COLO668 (cell line): ENCODE results near the gene CCN2.
A peak's percentile ranks its signal among the peaks of the same experiment; 100 is the strongest.

Experiments used
- DNase-seq: peaks from one replicate; lab custom pipeline; 2025; ENCODE audit not compliant: unreplicated experiment; lab: John Stamatoyannopoulos, UW

The CCN2 gene

GRCh38 chr6:131950767-131951575, at the start of gene CCN2:
CCN2 (minus strand) TSS chr6:131951372; CDS start chr6:131951172, 200 bp downstream.
- DNase-seq, result peak; percentile 57

GRCh38 chr6:132000296-132000695, 49.1 kb upstream of the CCN2 start:
- DNase-seq, result no peak

- no peak for DNase-seq
Measured at GRCh38 chr6:131999545-132000146, 48.5 kb upstream of the CCN2 start.

- DNase-seq, result no peak
Measured at GRCh38 chr6:131998255-131998982, 47.2 kb upstream of the CCN2 start.

- peak; percentile 51 for DNase-seq
Measured at GRCh38 chr6:131997429-131998153, 46.4 kb upstream of the CCN2 start.

GRCh38 chr6:131995917-131996316, 44.7 kb upstream of the CCN2 start:
- DNase-seq, result no peak

GRCh38 chr6:131992557-131992956, 41.4 kb upstream of the CCN2 start:
- DNase-seq, result no peak

GRCh38 chr6:131989036-131989435, 37.9 kb upstream of the CCN2 start:
- no peak for DNase-seq

GRCh38 chr6:131982740-131983259, 31.6 kb upstream of the CCN2 start:
- DNase-seq, result no peak

GRCh38 chr6:131981624-131981978, 30.4 kb upstream of the CCN2 start:
- no peak for DNase-seq

GRCh38 chr6:131980791-131981623, 29.8 kb upstream of the CCN2 start:
- DNase-seq, result peak; percentile 5

- DNase-seq, result no peak
Measured at GRCh38 chr6:131980338-131980790, 29.2 kb upstream of the CCN2 start.

GRCh38 chr6:131979515-131980337, 28.6 kb upstream of the CCN2 start:
- no peak for DNase-seq

GRCh38 chr6:131978522-131978921, 27.4 kb upstream of the CCN2 start:
- no peak for DNase-seq

GRCh38 chr6:131976545-131977061, 25.4 kb upstream of the CCN2 start:
- DNase-seq, result no peak

GRCh38 chr6:131972741-131973140, 21.6 kb upstream of the CCN2 start:
- DNase-seq, result no peak

GRCh38 chr6:131970076-131970859, 19.1 kb upstream of the CCN2 start:
- DNase-seq, result no peak

- no peak for DNase-seq
Measured at GRCh38 chr6:131968656-131969055, 17.5 kb upstream of the CCN2 start.
